Activated CD4-positive, CD25-positive, alpha-beta regulatory T cell (primary cell): Measurements from ENCODE around the gene CLPTM1.
A peak's percentile ranks its signal among the peaks of the same experiment; 100 is the strongest.

ENCODE experiments used
- DNase-seq, 4 experiments: peaks; one replicate each; lab custom pipeline; 2025; lab: John Stamatoyannopoulos, UW

The CLPTM1 gene

GRCh38 chr19:45010306-45010705, 55.1 kb downstream of the CLPTM1 start:
- no peak for DNase-seq

- no peak for DNase-seq
Observed at GRCh38 chr19:45011959-45012358, 56.8 kb downstream of the CLPTM1 start.

- peak; percentile 21 to 56 (median 28) for DNase-seq
Observed at GRCh38 chr19:45016388-45017314, 61.5 kb downstream of the CLPTM1 start.

GRCh38 chr19:45019187-45019586, 64.0 kb downstream of the CLPTM1 start:
- DNase-seq, result no peak

- DNase-seq, result no peak
Observed at GRCh38 chr19:45020071-45020470, 64.9 kb downstream of the CLPTM1 start.

- DNase-seq, result no peak
Observed at GRCh38 chr19:45021971-45022370, 66.8 kb downstream of the CLPTM1 start.

GRCh38 chr19:45023048-45023447, 67.9 kb downstream of the CLPTM1 start:
- no peak for DNase-seq

- no peak for DNase-seq
Observed at GRCh38 chr19:45025264-45025663, 70.1 kb downstream of the CLPTM1 start.

GRCh38 chr19:45027371-45027770, 72.2 kb downstream of the CLPTM1 start:
- no peak for DNase-seq

GRCh38 chr19:45030825-45031224, 75.6 kb downstream of the CLPTM1 start:
- no peak for DNase-seq

- no peak for DNase-seq
Observed at GRCh38 chr19:45032421-45032820, 77.2 kb downstream of the CLPTM1 start.

GRCh38 chr19:45035755-45036154, 80.6 kb downstream of the CLPTM1 start:
- DNase-seq, result no peak

GRCh38 chr19:45037393-45038169, 82.4 kb downstream of the CLPTM1 start:
- DNase-seq, result no peak

- peak; percentile 75 to 84 (median 82) for DNase-seq
Observed at GRCh38 chr19:45038931-45039893, 84.0 kb downstream of the CLPTM1 start, which contains the start of gene CLASRP. Gene CLASRP, plus strand, starts transcription at chr19:45039045. Its CDS starts 1,168 bp downstream, at chr19:45040213.

- DNase-seq, result no peak
Observed at GRCh38 chr19:45040059-45040771, 85.0 kb downstream of the CLPTM1 start.

- no peak for DNase-seq
Observed at GRCh38 chr19:45041125-45041524, 85.9 kb downstream of the CLPTM1 start.
